BE2C (cell line): Measurements from ENCODE around the gene DCANP1.

Experiments used
- DNase-seq: peaks from one replicate; pipeline ENCODE4 v3.0.0-alpha.2; 2020
- H3K27me3 ChIP-seq: fragments of 250-450 bp; sonication (Bioruptor Pico); 2 replicates; pipeline ENCODE4 v1.5.1; 2020; ENCODE audit warnings: mild to moderate bottlenecking
- H3K36me3 ChIP-seq: fragments of 250-450 bp; sonication (Bioruptor Pico); 2 replicates; pipeline ENCODE4 v1.5.1; 2020; ENCODE audit warnings: mild to moderate bottlenecking
- H3K4me1 ChIP-seq: fragments of 250-450 bp; sonication (Bioruptor Pico); 2 replicates; pipeline ENCODE4 v1.5.1; 2020
- H3K4me3 ChIP-seq: 2 replicates; pipeline ENCODE4 v1.5.1; 2011; ENCODE audit warnings: low read depth, low read length
- H3K9me3 ChIP-seq: fragments of 250-450 bp; sonication (Bioruptor Pico); 2 replicates; pipeline ENCODE4 v1.5.1; 2020
- CTCF ChIP-seq: IDR thresholded peaks from 2 replicates; pipeline ENCODE4 v1.5.1; 2012; ENCODE audit warnings: mild to moderate bottlenecking, low read depth, low read length

Gene DCANP1

GRCh38 chr5:135443161-135443960 is 3.8 kb downstream of the DCANP1 start:
- Histone ChIP-seq H3K4me3 (no peak overlapping the region), H3K27me3 (peaks cover 3% of the 10 kb centered on the region; the same call in 1 of the 2 replicates), H3K9me3 (no peaks in the 10 kb centered on the region), H3K36me3 (no peaks in the 10 kb centered on the region), H3K4me1 (peaks cover 6% of the 10 kb centered on the region; the same call in 1 of the 2 replicates)
- TF ChIP-seq CTCF, result no peak
- DNase-seq, result no peak

- H3K4me3 ChIP-seq, result no peak overlapping the region
Observed at GRCh38 chr5:135442431-135443160, 4.6 kb downstream of the DCANP1 start.

GRCh38 chr5:135441919-135442318 is 5.2 kb downstream of the DCANP1 start:
- TF ChIP-seq CTCF, result no peak
- Histone ChIP-seq H3K27me3 (no peaks in the 10 kb centered on the region), H3K4me1 (peaks cover 6% of the 10 kb centered on the region; the same call in 1 of the 2 replicates), H3K4me3 (no peak overlapping the region), H3K36me3 (no peaks in the 10 kb centered on the region), H3K9me3 (no peaks in the 10 kb centered on the region)
- DNase-seq, result no peak

More at GRCh38 chr5:135442431-135443160, 4.6 kb downstream of the DCANP1 start:
- H3K36me3 ChIP-seq, result no peaks in the 10 kb centered on the region
- peaks cover 6% of the 10 kb centered on the region; the same call in 1 of the 2 replicates for H3K4me1 ChIP-seq
- no peaks in the 10 kb centered on the region for H3K27me3 ChIP-seq
- DNase-seq, result no peak
- TF ChIP-seq CTCF, result no peak
- H3K9me3 ChIP-seq, result no peaks in the 10 kb centered on the region

GRCh38 chr5:135441350-135441831 is 5.8 kb downstream of the DCANP1 start:
- no peak for DNase-seq
- Histone ChIP-seq H3K4me1 (peaks cover 6% of the 10 kb centered on the region; the same call in 1 of the 2 replicates), H3K27me3 (no peaks in the 10 kb centered on the region)

GRCh38 chr5:135440916-135441315 is 6.2 kb downstream of the DCANP1 start:
- no peak for DNase-seq
- H3K4me3 ChIP-seq, result no peak overlapping the region
- no peaks in the 10 kb centered on the region for H3K9me3 ChIP-seq
- TF ChIP-seq CTCF, result no peak
- no peaks in the 10 kb centered on the region for H3K36me3 ChIP-seq
- H3K4me1 ChIP-seq, result peaks cover 6% of the 10 kb centered on the region; the same call in 1 of the 2 replicates
- H3K27me3 ChIP-seq, result no peaks in the 10 kb centered on the region

More at GRCh38 chr5:135441350-135441831, 5.8 kb downstream of the DCANP1 start:
- Histone ChIP-seq H3K36me3 (no peaks in the 10 kb centered on the region), H3K4me3 (no peak overlapping the region), H3K9me3 (no peaks in the 10 kb centered on the region)
- TF ChIP-seq CTCF, result no peak
